Measurements from ENCODE around the gene SMCR8.
"Not testable (repeated sequence)": the region's sequence is repeated elsewhere in the genome, so short reads cannot be mapped to it uniquely, and the experiment has no call there.

The SMCR8 gene

GRCh38 chr17:18314731-18315561 lies at the start of gene SMCR8, which contains the start of gene TOP3A:
TSS of gene SMCR8 (plus strand) at chr17:18315293. CDS start at chr17:18315790, 497 bp downstream.
TSS of gene TOP3A (minus strand) at chr17:18314994. CDS start at chr17:18314778, 216 bp downstream.
- peak; percentile 92 for DNase-seq

DNA sequence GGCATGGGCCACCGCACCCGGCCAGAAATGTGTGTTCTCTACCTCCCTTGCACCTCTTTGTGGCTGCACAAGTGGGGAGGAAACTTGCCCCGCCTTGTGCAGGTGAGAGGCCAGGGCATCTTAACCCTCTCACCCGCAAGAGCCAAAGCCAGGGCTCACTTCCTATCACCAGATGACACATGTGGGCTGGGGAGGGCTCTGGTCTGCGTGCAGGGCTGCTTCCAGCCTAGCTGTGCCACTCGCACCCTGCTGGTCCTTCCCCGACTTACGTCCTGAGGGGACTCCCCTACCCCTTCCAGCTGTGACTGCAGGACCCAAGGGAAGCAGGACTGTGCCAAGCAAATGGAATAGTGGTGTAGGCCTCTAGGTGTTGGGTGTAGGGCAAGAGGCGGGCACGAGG lies 47.7 kb upstream of the SMCR8 start:
- no peak for DNase-seq

DNA sequence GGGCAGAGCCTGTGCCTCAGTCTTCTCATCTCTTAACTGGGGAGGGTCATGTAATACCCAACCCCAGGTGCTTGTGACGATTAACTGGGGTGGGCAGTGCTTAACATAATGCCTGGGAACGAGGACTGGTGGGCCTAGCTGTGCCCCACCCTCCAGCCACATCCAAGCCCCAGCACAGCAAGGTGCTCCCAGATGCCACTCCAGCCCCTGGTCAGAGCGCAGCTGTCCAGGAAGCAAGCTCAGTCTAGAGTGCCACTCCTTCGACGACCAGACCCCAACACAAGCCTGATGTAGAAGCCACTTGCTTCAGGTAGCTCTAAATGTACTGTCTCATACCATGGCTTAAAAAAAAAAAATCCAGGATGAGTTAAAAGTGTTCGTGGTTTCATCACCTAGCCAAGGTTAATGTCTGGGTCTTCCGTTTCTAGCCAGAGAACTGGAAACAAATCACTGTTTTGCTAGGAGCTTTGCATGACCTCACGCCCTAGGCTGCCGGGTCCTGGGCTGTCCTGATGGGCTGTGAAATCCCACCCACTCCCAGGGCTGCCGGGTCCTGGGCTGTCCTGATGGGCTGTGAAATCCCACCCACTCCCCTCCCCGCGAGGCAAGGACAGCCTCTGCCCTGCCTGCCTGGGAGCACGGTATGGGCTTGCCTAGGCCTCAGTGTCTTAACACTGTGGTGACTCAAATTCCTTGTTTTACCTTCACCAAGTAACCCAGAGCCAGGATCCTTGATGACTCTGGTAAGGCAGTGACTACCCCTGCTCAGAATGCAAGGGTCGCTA lies 47.0 kb upstream of the SMCR8 start:
- DNase-seq, result no peak

DNA sequence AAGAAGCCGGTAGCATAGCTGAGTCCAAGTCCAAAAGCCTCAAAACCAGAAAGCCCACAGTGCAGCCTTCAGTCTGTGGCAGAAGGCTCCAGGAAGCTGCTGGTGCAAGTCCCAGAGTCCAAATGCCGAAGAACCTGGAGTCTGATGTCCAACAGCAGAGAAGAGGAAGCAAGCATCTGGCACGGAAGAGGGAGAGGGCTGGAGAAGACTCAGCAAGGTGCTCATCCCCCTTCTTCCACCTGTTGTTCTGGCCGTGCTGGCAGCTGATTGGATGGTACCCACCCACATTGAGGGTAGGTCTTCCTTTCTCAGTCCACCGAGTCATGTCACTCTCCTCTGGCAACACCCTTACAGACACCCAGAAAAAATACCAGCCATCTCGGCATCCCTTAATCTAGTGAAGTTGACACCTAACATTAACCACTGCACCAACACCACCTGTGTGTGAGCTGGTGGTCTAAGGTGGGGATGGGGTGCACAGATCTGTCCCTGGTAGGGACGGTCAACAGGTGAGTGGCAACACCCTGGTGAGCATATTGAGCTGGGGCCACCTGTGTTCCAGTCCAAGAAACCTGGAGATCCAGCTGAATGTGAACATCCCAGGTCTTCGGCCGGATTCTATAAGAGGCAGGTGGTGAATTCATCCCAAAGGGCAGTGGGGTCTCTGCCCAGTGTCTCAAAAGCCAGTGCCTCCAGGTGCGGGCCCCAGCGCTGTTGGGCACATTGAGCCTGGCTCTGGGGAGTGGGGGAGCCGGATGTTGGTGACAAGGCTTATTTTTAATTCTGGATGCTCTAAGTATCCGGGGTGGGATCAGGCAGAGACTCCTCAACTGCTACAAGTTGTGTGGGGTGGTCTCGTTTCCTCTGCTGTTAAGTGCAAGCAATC lies 44.8 kb upstream of the SMCR8 start:
- no peak for DNase-seq

DNA sequence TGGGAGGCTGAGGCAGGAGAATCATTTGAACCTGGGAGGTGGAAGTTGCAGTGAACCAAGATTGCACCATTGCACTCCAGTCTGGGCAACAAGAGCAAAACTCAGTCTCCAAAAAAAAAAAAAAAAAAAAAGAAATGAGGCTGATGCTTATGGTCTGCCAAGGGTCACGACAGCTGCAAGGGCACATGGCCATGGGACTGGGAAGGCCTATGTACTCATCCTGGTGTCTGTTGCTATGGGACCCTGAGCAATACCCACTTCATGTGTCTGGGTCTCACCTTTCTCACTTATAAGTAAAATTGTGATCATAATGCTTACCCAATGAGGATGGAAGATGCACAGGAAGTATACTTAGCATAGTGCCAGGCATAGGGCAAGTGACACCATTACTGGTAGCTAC lies 38.0 kb upstream of the SMCR8 start:
- DNase-seq, result no peak

GRCh38 chr17:18278867-18279266 lies 36.2 kb upstream of the SMCR8 start:
- DNase-seq, result no peak

DNA sequence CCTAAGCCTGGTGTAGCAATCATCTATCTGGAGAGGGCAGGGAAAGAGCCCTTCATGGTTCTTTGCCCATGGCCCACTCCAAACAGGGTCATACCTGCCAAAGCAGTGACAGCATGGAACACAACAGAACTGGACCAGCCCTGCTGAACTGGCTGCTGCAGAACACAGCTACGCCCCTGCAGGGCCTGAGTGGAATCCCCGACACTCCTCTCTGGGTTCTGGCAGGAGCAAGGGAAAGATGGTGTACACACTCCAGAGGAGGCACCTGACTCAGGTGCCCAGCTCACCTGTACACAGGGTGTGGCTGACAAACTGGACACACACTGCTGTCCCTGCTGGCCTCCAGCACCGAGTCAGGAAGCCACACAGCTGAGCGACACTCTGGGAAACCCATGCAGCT lies 34.8 kb upstream of the SMCR8 start:
- no peak for DNase-seq

DNA sequence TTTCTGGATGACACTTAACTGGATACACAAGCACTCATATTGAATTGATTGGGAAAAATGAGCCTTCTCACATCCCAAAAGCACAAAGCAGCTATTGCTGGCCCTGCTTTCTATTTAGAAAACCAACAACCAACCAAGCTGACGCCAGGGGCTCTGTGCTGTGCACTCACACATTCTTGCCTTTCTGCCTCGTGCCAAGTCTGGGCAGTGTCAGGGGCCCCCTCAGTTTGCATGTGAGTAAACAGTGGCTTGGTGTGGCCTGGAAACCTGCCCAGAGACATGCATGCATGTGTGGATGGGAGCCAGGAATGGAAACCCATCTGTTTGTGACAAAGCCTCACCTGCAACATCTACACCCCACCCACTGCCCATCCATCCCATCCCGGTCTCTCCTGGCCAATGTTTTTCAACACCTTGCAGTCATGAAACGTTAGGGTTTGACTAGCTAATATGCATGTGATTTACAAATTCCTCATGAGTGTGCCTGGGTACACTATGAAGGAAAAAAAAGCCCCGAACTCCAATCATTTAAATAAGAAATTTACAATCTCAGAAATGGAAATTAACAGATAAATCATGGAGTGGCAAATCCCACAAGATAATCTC lies 34.2 kb upstream of the SMCR8 start:
- DNase-seq, result no peak

- DNase-seq, result no peak
Observed at GRCh38 chr17:18281788-18282187, 33.3 kb upstream of the SMCR8 start.

- no peak for DNase-seq
Observed at GRCh38 chr17:18285296-18285695, 29.8 kb upstream of the SMCR8 start.

- no peak for DNase-seq
Observed at GRCh38 chr17:18291718-18292540, 23.2 kb upstream of the SMCR8 start.

DNA sequence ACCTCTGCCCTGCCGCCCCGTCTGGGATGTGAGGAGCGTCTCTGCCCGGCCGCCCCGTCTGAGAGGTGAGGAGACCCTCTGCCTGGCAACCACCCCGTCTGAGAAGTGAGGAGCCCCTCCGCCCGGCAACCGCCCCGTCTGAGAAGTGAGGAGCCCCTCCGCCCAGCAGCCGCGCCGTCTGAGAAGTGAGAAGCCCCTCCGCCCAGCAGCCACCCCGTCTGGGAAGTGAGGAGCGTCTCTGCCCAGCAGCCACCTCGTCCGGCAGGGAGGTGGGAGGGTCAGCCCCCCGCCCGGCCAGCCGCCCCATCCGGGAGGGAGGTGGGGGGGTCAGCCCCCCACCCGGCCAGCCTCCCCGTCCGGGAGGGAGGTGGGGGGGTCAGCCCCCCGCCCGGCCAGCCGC lies 17.0 kb upstream of the SMCR8 start:
- DNase-seq, result not testable (repeated sequence)

GRCh38 chr17:18300725-18301480 lies 14.2 kb upstream of the SMCR8 start:
- DNase-seq, result no peak

DNA sequence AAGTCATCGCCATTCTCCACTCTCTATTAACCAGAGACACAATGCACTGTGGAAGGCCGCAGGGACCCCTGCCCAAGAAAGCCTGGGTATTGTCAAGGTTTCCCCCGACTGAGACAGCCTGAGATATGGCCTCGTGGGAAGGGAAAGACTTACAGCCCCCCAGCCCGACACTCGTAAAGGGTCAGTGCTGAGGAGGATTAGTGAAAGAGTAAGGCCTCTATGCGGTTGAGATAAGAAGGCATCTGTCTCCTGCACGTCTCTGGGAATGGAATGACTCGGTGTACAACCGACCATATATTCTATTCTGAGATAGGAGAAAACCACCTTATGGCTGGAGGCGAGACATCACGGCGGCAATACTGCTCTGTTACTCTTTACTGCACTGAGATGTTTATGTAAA lies 11.9 kb upstream of the SMCR8 start:
- DNase-seq, result not testable (repeated sequence)

DNA sequence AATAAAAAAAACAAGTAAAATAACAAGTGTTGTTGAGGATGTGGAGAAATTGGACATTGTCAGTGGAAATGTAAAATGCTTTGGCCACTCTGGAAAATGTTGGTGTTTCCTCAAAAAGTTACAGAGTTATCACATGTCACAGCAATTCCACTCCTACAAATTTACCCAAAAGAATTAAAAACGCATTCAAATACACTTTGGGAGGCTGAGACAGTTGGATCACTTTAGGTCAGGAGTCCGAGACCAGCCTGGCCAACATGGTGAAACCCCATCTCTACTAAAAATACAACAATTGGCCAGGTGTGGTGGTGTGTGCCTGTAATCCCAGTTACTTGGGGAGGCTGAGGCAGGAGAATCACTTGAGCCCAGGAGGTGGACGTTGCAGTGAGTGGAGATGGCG lies 5.9 kb upstream of the SMCR8 start:
- no peak for DNase-seq

GRCh38 chr17:18314059-18314730 lies 898 bp upstream of the SMCR8 start:
- no peak for DNase-seq

- peak; percentile 72 for DNase-seq
Observed at GRCh38 chr17:18315562-18315922, 449 bp downstream of the SMCR8 start.

DNA sequence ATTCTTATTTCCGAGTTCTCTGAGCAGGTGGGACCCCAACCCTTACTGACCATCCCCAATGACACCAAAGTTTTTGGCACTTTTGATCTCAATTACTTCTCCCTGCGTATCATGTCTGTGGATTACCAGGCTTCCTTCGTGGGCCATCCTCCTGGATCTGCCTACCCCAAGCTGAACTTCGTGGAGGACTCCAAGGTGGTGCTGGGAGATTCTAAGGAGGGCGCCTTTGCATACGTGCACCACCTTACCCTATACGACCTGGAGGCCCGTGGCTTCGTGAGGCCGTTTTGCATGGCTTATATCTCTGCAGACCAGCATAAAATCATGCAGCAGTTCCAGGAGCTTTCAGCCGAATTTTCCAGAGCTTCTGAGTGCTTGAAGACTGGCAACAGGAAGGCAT lies 868 bp downstream of the SMCR8 start:
- no peak for DNase-seq

- no peak for DNase-seq
Observed at GRCh38 chr17:18318117-18318516, 3.0 kb downstream of the SMCR8 start.

- no peak for DNase-seq
Observed at GRCh38 chr17:18318771-18319450, 3.8 kb downstream of the SMCR8 start.

Measured in SIG-M5 (cell line).